ENCODE data around the gene ILRUN.
"Not testable (repeated sequence)": the region's sequence is repeated elsewhere in the genome, so short reads cannot be mapped to it uniquely, and the experiment has no call there.

Gene ILRUN

DNA sequence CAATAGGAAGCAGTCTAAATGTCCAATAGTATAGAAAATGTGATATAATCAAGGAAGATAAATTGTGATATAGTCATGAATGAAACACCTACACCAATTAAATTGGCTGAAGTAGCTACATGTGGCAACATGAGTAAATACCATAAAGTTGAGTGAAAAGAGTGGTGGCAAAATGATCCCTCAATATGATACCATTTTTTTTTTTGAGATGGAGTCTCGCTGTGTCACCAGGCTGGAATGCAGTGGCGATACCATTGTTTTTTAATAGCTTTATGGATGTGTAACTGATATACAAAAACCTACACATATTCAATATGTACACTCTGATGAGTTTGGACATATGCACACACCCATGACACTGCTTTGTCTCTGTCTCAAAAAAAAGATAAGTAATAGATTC lies 20.9 kb upstream of the ILRUN start:
- no peaks in the 10 kb centered on the region for H3K27me3 Mint-ChIP-seq
- H3K9me3 Mint-ChIP-seq, result no peaks in the 10 kb centered on the region
- H3K27ac Mint-ChIP-seq, result no peak overlapping the region
- no peaks in the 10 kb centered on the region for H3K4me1 Mint-ChIP-seq (ENCODE audit: low read depth)
- H3K36me3 Mint-ChIP-seq (ENCODE audit: low read depth), result no peaks in the 10 kb centered on the region
- DNase-seq, result no peak
- H3K4me3 Mint-ChIP-seq, result no peak overlapping the region

DNA sequence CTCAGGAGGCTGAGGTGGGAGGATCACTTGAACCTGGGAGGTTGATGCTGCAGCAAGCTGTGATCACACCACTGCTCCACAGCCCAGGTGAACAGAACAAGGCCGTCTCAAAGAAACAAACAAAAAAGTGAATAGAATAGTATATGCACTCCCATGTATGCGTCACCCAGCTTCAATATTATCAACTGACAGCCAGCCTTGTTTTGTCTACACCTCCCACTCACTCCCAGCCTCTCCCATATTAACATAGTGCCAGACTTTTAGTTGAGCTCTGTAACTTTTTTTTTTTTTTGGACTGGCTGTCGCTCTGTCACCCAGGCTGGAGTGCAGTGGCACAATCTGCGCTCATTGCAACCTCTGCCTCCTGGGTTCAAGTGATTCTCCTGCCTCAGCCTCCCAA lies 18.1 kb upstream of the ILRUN start:
- Mint-ChIP-seq H3K36me3 (ENCODE audit: low read depth) (no peaks in the 10 kb centered on the region), H3K27me3 (no peaks in the 10 kb centered on the region), H3K9me3 (no peaks in the 10 kb centered on the region), H3K27ac (no peak overlapping the region), H3K4me3 (no peak overlapping the region), H3K4me1 (ENCODE audit: low read depth) (no peaks in the 10 kb centered on the region)
- DNase-seq, result no peak

DNA sequence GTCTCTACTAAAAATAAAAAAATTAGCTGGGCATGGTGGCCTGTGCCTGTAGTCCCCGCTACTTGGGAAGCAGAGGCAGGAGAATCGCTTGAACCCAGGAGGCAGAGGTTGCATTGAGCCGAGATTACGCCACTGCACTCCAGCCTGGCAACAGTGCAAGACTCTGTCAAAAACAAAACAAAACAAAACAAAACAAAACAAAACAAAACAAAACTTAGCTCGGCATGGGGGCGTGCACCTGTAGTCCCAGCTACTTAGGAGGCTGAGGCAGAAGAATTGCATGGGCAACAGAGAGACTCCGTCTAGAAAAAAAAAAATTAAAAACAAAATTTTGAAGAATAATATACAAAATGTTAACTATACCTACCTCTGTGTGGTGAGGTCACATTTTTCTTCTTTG lies 16.3 kb upstream of the ILRUN start:
- not testable (repeated sequence) for H3K36me3 Mint-ChIP-seq (ENCODE audit: low read depth); H3K4me1 Mint-ChIP-seq (ENCODE audit: low read depth); H3K27me3 Mint-ChIP-seq; H3K9me3 Mint-ChIP-seq; H3K4me3 Mint-ChIP-seq; H3K27ac Mint-ChIP-seq; DNase-seq

DNA sequence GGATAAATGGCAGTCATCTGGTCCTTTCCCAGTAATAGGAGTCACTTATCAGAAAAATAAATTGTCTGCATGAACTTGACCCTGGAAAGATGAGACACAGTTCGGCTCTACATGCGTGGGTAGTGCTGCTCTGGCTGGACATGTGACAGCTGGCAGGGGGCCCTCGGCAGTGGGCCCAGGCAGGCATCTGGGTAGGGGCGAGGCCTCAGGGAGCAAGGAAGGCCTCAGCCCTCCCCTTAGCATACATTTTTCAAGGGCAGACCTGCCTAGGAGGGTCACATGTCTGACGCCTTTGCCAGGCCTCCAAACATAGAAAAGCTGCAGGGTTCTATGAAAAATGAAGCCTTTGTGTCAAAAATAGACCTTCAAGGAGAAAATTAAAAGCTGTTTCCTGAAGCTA lies 12.8 kb upstream of the ILRUN start:
- Mint-ChIP-seq H3K27me3 (no peaks in the 10 kb centered on the region), H3K9me3 (no peaks in the 10 kb centered on the region), H3K4me3 (no peak overlapping the region), H3K27ac (no peak overlapping the region), H3K4me1 (ENCODE audit: low read depth) (no peaks in the 10 kb centered on the region), H3K36me3 (ENCODE audit: low read depth) (no peaks in the 10 kb centered on the region)
- DNase-seq, result no peak

DNA sequence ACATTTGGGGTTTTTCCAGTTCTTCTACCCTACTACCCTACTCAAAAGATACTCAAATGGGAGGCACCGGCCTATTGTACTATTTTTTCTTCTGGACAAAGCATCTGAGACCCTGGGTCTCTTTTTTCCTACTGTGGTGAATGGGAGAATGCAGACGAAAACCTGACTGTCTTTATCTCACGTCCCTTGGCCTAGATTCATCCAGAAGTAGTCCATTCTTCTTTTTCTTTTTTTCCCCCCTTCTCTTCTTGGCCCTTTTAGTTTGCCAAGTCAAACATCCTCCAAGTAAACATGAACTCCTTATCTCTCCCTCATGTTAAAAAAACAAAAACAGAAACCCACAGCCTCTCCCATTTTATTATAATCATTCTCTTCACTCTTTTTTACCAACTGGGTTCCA lies 8.7 kb upstream of the ILRUN start:
- H3K27ac Mint-ChIP-seq, result no peak overlapping the region
- no peak overlapping the region for H3K4me3 Mint-ChIP-seq

DNA sequence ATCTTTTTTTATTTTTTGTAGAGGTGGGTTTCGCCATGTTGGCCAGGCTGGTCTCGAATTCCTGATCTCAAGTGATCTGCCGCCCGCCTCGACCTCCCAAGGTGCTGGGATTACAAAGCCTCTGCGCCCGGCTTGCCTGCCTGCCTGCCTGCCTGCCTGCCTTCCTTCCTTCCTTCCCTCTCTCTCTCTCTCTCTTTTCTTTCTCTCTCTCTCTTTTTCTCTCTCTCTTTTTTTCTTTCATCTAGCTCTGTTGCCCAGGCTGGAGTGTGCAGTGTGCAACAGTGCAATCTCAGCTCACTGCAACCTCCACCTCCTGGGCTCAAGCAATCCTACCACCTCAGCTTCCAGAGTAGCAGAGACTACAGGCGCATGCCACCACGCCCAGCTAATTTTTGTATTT lies 4.6 kb upstream of the ILRUN start:
- no peaks in the 10 kb centered on the region for H3K9me3 Mint-ChIP-seq
- no peak overlapping the region for H3K27ac Mint-ChIP-seq
- peaks cover 6% of the 10 kb centered on the region for H3K36me3 Mint-ChIP-seq (ENCODE audit: low read depth)
- H3K27me3 Mint-ChIP-seq, result no peaks in the 10 kb centered on the region
- H3K4me3 Mint-ChIP-seq, result no peak overlapping the region
- DNase-seq, result no peak
- peaks cover 16% of the 10 kb centered on the region for H3K4me1 Mint-ChIP-seq (ENCODE audit: low read depth)

More for the DNA sequence above, 8.7 kb upstream of the ILRUN start:
- H3K9me3 Mint-ChIP-seq, result no peaks in the 10 kb centered on the region
- H3K36me3 Mint-ChIP-seq (ENCODE audit: low read depth), result no peaks in the 10 kb centered on the region
- H3K27me3 Mint-ChIP-seq, result no peaks in the 10 kb centered on the region
- DNase-seq, result no peak
- H3K4me1 Mint-ChIP-seq (ENCODE audit: low read depth), result no peaks in the 10 kb centered on the region

DNA sequence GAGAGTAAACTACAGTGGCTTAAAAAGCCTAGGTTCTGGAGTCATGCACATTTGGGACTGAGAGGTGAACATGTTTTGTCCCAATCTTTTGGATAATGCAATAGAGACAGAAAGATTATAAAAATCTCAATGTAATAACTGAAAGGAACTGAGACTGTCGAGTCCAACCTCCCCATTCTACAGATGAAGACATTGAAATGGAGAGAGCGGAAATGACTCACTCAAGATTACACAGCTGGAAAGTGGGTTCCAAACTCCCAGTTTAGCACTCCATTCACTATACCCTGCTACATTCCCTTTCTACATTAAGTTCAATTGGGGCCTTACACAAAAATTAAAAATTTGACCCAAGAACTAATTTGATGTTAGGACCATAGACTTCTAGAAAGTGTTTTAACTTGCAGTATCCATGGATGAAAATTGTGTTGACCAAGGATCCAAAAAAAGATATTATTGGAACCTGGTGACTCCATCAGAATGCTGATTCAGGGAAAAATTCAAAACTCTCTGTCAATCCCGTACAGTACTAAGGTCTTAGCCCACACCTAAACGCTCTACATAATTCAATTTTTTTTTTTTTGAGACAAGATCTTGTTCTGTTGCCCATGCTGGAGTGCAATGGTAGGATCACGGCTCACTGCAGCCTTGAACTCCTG lies 1.5 kb upstream of the ILRUN start:
- Mint-ChIP-seq H3K4me1 (ENCODE audit: low read depth) (peaks cover 43% of the 10 kb centered on the region), H3K9me3 (no peaks in the 10 kb centered on the region), H3K27ac (peak overlapping the region; percentile 99), H3K4me3 (peak overlapping the region; percentile 96), H3K36me3 (ENCODE audit: low read depth) (peaks cover 31% of the 10 kb centered on the region), H3K27me3 (no peaks in the 10 kb centered on the region)
- DNase-seq, result no peak

DNA sequence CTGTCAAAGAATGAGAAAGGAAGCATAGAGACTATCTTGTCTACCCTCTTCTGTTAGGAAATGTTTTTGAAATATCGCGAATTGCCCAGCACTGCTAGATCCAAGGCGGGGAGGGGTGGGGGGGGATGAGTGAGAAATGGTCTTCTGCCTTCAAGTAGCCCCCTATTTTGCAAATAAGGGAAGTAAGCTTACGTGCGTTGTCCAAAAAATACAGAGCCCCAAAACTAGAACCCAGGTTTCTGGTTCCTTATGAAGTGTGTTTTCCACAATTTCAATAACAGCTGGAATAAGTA lies 923 bp upstream of the ILRUN start:
- DNase-seq, result no peak
- H3K4me1 Mint-ChIP-seq (ENCODE audit: low read depth), result peaks cover 47% of the 10 kb centered on the region
- peak overlapping the region; percentile 96 for H3K4me3 Mint-ChIP-seq
- H3K9me3 Mint-ChIP-seq, result no peaks in the 10 kb centered on the region
- H3K27ac Mint-ChIP-seq, result peak overlapping the region; percentile 99
- H3K27me3 Mint-ChIP-seq, result no peaks in the 10 kb centered on the region
- peaks cover 34% of the 10 kb centered on the region for H3K36me3 Mint-ChIP-seq (ENCODE audit: low read depth)

DNA sequence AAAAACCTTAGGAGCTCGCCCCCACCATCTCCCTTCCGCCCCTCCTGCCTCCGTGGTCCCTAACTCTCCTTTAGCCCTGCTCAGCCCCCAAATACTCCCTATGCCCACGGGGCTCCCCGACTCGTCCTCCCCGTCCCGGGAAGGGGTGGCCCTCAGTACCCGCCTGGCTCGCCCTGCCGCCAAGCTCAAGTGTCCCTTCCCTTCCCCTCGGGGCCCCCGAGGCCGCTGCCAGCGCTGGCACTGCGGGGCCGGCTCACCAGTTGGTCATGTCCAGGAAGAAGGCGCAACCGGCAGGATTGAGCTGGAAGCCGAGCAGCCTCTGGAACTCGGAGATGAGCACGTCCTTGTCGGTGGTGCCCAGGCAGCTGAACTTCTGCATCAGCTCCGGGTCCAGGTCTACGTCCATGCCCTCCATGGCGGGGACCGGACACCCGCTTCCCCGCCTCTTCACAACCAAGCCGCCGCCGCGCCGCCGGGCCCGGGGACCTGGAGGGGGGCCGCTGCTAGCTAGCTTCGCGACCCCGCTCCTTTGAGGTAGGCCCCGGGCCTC lies 303 bp downstream of the ILRUN start:
- Mint-ChIP-seq H3K4me1 (ENCODE audit: low read depth) (peaks cover 55% of the 10 kb centered on the region), H3K27ac (peak overlapping the region; percentile 99), H3K36me3 (ENCODE audit: low read depth) (peaks cover 38% of the 10 kb centered on the region), H3K9me3 (no peaks in the 10 kb centered on the region), H3K4me3 (peak overlapping the region; percentile 96), H3K27me3 (no peaks in the 10 kb centered on the region)
- DNase-seq, result no peak

DNA sequence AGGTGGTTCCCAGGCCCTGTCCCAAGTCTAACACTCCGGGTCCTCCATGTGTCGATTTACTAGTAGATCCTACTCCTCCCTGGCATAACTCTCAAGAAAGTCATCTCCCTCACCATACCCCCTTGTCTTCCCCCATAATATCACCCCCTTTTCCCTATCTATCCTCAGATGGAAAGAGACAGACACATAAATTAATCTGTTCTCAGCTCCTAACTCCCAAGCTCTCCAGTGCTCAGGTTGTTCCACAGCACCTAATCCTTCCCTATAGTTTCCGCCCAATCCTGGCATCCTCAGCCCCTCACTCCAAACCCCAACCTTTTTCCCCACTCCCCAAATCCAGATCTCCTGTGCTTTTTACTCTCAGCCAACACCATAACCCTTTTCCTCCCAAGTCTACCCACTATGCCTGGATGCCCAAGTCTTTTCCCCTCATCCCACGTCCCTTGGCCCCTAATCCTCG lies 808 bp downstream of the ILRUN start:
- Mint-ChIP-seq H3K36me3 (ENCODE audit: low read depth) (peaks cover 38% of the 10 kb centered on the region), H3K9me3 (no peaks in the 10 kb centered on the region), H3K4me3 (peak overlapping the region; percentile 96), H3K4me1 (ENCODE audit: low read depth) (peaks cover 58% of the 10 kb centered on the region), H3K27me3 (no peaks in the 10 kb centered on the region), H3K27ac (peak overlapping the region; percentile 99)
- DNase-seq, result no peak

DNA sequence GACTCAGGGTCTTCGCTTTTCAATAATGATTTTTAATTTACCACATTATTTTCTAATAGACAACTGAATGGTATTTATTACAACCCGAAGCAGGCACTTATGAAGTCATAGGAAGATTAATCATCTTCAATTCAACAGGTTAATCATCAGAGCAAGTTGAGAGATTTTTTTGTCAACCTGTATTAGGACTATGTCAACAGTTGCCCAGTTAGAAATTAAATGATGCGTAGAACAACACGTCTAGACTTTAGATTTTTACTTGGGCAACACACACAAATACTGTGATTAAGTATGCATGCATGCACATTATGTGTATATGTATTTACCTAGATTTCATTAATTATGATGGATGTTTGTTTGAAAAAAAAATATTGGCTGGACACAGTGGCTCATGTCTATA lies 4.3 kb downstream of the ILRUN start:
- Mint-ChIP-seq H3K4me1 (ENCODE audit: low read depth) (peaks cover 67% of the 10 kb centered on the region), H3K27ac (no peak overlapping the region), H3K36me3 (ENCODE audit: low read depth) (peaks cover 60% of the 10 kb centered on the region), H3K27me3 (no peaks in the 10 kb centered on the region), H3K9me3 (no peaks in the 10 kb centered on the region), H3K4me3 (no peak overlapping the region)
- no peak for DNase-seq

DNA sequence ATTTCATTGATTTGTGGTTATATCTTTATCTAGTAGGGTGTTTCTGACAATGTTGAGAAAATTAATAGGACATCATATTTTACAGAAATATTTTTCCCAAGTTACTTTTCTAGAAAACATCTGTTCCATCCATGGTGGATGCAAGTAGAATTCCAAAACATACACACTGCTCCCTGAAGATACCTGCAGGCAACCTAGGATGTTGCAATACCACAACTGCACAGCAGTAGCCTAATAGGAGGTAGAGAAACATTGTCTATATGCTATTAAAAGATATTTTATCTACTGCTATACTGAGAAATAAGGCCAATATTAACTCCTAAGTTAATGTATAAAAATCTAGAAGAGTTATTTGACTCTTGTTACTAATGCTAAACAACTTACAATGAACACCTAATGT lies 6.8 kb downstream of the ILRUN start:
- Mint-ChIP-seq H3K27ac (no peak overlapping the region), H3K4me3 (no peak overlapping the region), H3K4me1 (ENCODE audit: low read depth) (peaks cover 65% of the 10 kb centered on the region)

DNA sequence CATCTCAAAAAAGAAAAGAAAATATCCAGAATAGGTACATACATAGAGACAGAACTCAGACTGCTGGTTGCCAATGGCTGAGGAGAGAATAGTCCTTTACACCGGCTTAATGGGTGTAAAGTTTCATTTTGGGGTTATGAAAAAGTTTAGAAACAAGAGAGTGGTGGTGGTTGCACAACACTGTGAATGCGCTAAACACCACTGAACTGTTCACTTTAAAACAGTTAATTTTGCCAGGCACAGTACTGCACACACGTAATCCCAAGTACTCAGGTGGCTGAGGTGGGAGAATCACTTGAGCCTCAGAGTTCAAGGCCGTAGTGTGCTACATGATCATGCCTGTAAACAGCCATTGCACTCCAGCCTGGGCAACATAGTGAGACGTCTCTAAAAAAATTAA lies 7.6 kb downstream of the ILRUN start:
- H3K27ac Mint-ChIP-seq, result no peak overlapping the region
- H3K4me3 Mint-ChIP-seq, result no peak overlapping the region
- no peak for DNase-seq
- H3K27me3 Mint-ChIP-seq, result no peaks in the 10 kb centered on the region
- peaks cover 65% of the 10 kb centered on the region for H3K4me1 Mint-ChIP-seq (ENCODE audit: low read depth)
- peaks cover 40% of the 10 kb centered on the region for H3K36me3 Mint-ChIP-seq (ENCODE audit: low read depth)
- no peaks in the 10 kb centered on the region for H3K9me3 Mint-ChIP-seq

More for the DNA sequence above, 6.8 kb downstream of the ILRUN start:
- Mint-ChIP-seq H3K9me3 (no peaks in the 10 kb centered on the region), H3K36me3 (ENCODE audit: low read depth) (peaks cover 48% of the 10 kb centered on the region), H3K27me3 (no peaks in the 10 kb centered on the region)
- DNase-seq, result no peak

DNA sequence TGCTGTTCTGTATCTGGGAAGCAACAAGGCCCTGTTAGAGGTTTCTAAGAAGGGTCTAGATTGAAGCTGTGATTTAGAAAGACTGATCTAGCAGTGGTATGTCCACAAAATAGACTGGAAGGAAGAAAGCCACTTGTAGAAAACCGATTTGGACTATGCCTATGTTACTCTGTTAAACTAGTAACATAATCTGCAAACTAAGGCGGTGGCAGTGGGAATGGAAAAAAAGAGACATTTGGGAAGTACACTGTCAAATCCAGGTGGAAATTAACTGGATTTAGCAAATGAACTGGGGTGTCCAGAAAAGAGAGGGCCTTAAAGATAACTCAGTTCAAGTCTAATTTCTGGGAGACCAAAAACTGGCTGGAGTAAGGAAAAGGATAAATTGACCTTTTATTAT lies 11.6 kb downstream of the ILRUN start:
- Mint-ChIP-seq H3K27ac (no peak overlapping the region), H3K4me3 (no peak overlapping the region), H3K27me3 (no peaks in the 10 kb centered on the region), H3K36me3 (ENCODE audit: low read depth) (peaks cover 27% of the 10 kb centered on the region), H3K4me1 (ENCODE audit: low read depth) (peaks cover 49% of the 10 kb centered on the region), H3K9me3 (no peaks in the 10 kb centered on the region)
- no peak for DNase-seq

DNA sequence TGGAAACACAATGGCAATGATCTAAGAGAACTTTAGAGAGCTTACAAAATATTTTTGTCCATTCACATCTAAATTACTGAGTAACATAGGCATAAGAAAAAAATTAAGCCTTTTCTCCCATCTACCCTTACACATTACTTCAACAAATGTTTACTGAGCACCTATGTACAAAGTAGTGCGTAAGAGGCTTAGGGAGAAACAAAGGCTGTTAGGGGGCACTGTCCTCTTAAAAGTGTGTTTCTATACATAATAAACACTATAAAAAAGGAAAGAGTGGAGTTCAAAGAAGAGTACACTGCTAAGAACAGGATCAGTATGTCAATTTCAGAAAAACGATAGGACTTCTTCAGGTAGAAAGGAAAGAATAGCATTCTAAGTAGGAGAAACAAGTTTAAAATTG lies 12.2 kb downstream of the ILRUN start:
- no peak for DNase-seq
- Mint-ChIP-seq H3K4me1 (ENCODE audit: low read depth) (peaks cover 46% of the 10 kb centered on the region), H3K27me3 (no peaks in the 10 kb centered on the region), H3K9me3 (no peaks in the 10 kb centered on the region), H3K36me3 (ENCODE audit: low read depth) (peaks cover 23% of the 10 kb centered on the region), H3K4me3 (no peak overlapping the region), H3K27ac (no peak overlapping the region)

All from activated T-cell treated with anti-CD3 and anti-CD28 coated beads, Interleukin-2, amount 50 U/mL, for 24 hours (primary cell).